Measurements from ENCODE around the gene THOC2. TPM values are rescaled to one million over a fixed set of nuclear protein-coding genes. Genes with fewer than 3 reads are reported as not detected.

Gene THOC2
- total and polyA plus RNA-seq, 7 donors, result 18.5 to 25.9 (median 20.2) TPM

- intact Hi-C loops (cut with DNase I), result no loop called here
- TF ChIP-seq, protein P1, sequence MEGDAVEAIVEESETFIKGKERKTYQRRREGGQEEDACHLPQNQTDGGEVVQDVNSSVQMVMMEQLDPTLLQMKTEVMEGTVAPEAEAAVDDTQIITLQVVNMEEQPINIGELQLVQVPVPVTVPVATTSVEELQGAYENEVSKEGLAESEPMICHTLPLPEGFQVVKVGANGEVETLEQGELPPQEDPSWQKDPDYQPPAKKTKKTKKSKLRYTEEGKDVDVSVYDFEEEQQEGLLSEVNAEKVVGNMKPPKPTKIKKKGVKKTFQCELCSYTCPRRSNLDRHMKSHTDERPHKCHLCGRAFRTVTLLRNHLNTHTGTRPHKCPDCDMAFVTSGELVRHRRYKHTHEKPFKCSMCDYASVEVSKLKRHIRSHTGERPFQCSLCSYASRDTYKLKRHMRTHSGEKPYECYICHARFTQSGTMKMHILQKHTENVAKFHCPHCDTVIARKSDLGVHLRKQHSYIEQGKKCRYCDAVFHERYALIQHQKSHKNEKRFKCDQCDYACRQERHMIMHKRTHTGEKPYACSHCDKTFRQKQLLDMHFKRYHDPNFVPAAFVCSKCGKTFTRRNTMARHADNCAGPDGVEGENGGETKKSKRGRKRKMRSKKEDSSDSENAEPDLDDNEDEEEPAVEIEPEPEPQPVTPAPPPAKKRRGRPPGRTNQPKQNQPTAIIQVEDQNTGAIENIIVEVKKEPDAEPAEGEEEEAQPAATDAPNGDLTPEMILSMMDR (IDR thresholded peaks at IDR 0.05), result no peak
- peaks cover 0 to 3% of the 10 kb centered on the region in 2 donors for H3K36me3 ChIP-seq (ENCODE audit: insufficient read depth in 1 of 2, low read depth in 1 of 2)
- no peaks in the 10 kb centered on the region for H3K4me1 ChIP-seq
- 61 to 71% (median 62%) methylated on average over 17 to 20 of the region's 20 CpGs for WGBS, 3 donors
- H3K4me3 ChIP-seq, result no peak overlapping the region
- DNase-seq, result no peak
- no peaks in the 10 kb centered on the region for H3K9me3 ChIP-seq
- no peak overlapping the region for H3K27ac ChIP-seq
- no peak for ATAC-seq
- no peaks in the 10 kb centered on the region for H3K27me3 ChIP-seq (ENCODE audit: insufficient read depth in 3 of 3, low read length in 2 of 3)
These were observed 84.6 kb downstream of the THOC2 start for GRCh38 chrX:123648028-123648810.

DNA sequence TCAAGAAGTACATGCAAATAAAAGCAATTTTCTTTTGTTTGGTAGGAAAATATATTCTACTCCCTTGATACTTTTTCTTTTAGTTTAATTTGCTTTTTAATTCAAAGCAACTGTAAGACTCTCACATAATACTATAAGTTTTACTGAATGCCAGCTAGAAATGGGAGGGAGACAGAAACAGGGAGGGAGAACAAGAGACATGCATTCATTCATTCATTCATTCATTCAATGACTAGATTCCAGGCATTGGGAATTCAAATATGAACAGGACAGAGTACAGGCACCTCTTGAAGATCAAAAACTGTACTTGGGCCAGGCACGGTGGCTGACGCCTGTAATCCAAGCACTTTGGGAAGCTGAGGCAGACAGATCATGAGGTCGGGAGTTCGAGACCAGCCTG, 85.6 kb downstream of the THOC2 start:
- Histone ChIP-seq H3K9me3 (no peaks in the 10 kb centered on the region), H3K27ac (no peak overlapping the region), H3K4me3 (no peak overlapping the region), H3K4me1 (no peaks in the 10 kb centered on the region), H3K36me3 (ENCODE audit: insufficient read depth in 1 of 2, low read depth in 1 of 2) (peaks cover 0 to 3% of the 10 kb centered on the region in 2 donors), H3K27me3 (ENCODE audit: insufficient read depth in 3 of 3, low read length in 2 of 3) (no peaks in the 10 kb centered on the region)
- no peak for DNase-seq
- TF ChIP-seq, protein P1 (IDR thresholded peaks at IDR 0.05), result no peak
- ATAC-seq, result no peak
- WGBS, 3 donors, result 89 to 98% (median 93%) methylated on average over 4 of the region's 4 CpGs
- intact Hi-C loops (cut with DNase I), result no loop called here

DNA sequence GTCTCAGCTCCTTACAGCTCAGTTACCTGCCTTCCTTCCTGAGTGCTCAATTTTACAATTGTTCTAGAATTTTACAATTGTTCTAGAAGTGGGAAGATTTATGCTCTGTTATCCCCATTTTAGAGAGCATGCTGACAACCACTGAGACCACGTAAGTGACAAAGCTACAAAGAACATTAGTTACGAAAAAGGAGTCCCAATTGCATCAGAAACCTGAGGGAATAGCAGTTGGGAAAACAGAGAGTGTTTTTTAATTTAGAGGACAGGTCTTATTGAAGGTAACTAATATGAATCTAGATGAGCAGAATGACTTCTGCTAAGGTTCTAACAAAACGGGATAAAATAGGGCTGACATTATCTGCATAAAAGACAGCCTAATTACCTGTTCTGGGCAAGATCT, 103.3 kb downstream of the THOC2 start:
- Histone ChIP-seq H3K4me3 (no peak overlapping the region), H3K4me1 (no peaks in the 10 kb centered on the region), H3K27ac (no peak overlapping the region), H3K9me3 (no peaks in the 10 kb centered on the region), H3K27me3 (ENCODE audit: insufficient read depth in 3 of 3, low read length in 2 of 3) (no peaks in the 10 kb centered on the region), H3K36me3 (ENCODE audit: insufficient read depth in 1 of 2, low read depth in 1 of 2) (peaks cover 0 to 63% of the 10 kb centered on the region in 2 donors)
- 82 to 99% (median 99%) methylated on average over 3 of the region's 3 CpGs for WGBS, 3 donors
- DNase-seq, result no peak
- intact Hi-C loops (cut with DNase I), result no loop called here
- TF ChIP-seq, protein P1 (IDR thresholded peaks at IDR 0.05), result no peak
- ATAC-seq, result no peak

- Histone ChIP-seq H3K27me3 (ENCODE audit: insufficient read depth in 3 of 3, low read length in 2 of 3) (no peaks in the 10 kb centered on the region), H3K36me3 (ENCODE audit: insufficient read depth in 1 of 2, low read depth in 1 of 2) (peaks cover 0 to 71% of the 10 kb centered on the region in 2 donors), H3K9me3 (no peaks in the 10 kb centered on the region), H3K27ac (no peak overlapping the region), H3K4me1 (no peaks in the 10 kb centered on the region), H3K4me3 (no peak overlapping the region)
- no peak for DNase-seq
- intact Hi-C loops (cut with DNase I), result no loop called here
- TF ChIP-seq, protein P1 (IDR thresholded peaks at IDR 0.05), result no peak
- ATAC-seq, result no peak
These were observed 105.9 kb downstream of the THOC2 start for GRCh38 chrX:123626962-123627361.

GRCh38 chrX:123625952-123626351, 106.9 kb downstream of the THOC2 start:
- Histone ChIP-seq H3K4me3 (no peak overlapping the region), H3K4me1 (no peaks in the 10 kb centered on the region), H3K9me3 (no peaks in the 10 kb centered on the region), H3K36me3 (ENCODE audit: insufficient read depth in 1 of 2, low read depth in 1 of 2) (peaks cover 0 to 71% of the 10 kb centered on the region in 2 donors), H3K27ac (no peak overlapping the region), H3K27me3 (ENCODE audit: insufficient read depth in 3 of 3, low read length in 2 of 3) (no peaks in the 10 kb centered on the region)
- TF ChIP-seq, protein P1 (IDR thresholded peaks at IDR 0.05), result no peak
- ATAC-seq (no peak), DNase-seq (no peak)
- intact Hi-C loops (cut with DNase I), result no loop called here
- 63 to 98% (median 96%) methylated on average over 2 of the region's 2 CpGs for WGBS, 3 donors
